HG02852 (cell line): ENCODE results near the gene CABCOCO1.
A peak's percentile ranks its signal among the peaks of the same experiment; 100 is the strongest.
"Not testable (repeated sequence)": the region's sequence is repeated elsewhere in the genome, so short reads cannot be mapped to it uniquely, and the experiment has no call there.

ENCODE experiments used
- ATAC-seq: cut with Tn5 transposase; IDR thresholded peaks from one replicate; pipeline ENCODE4 v1.9.1; 2021; ENCODE audit warnings: mild to moderate bottlenecking, moderate library complexity; ENCODE audit not compliant: unreplicated experiment

CABCOCO1 gene

GRCh38 chr10:61705022-61705613, 42.4 kb downstream of the CABCOCO1 start:
- ATAC-seq, result no peak

GRCh38 chr10:61708846-61709245, 46.1 kb downstream of the CABCOCO1 start:
- no peak for ATAC-seq

- not testable (repeated sequence) for ATAC-seq
Measured at GRCh38 chr10:61712105-61712504, 49.4 kb downstream of the CABCOCO1 start.

- ATAC-seq, result not testable (repeated sequence)
Measured at GRCh38 chr10:61719475-61719874, 56.7 kb downstream of the CABCOCO1 start.

- ATAC-seq, result no peak
Measured at GRCh38 chr10:61719906-61720305, 57.2 kb downstream of the CABCOCO1 start.

- no peak for ATAC-seq
Measured at GRCh38 chr10:61721431-61721830, 58.7 kb downstream of the CABCOCO1 start.

GRCh38 chr10:61725221-61725620, 62.5 kb downstream of the CABCOCO1 start:
- not testable (repeated sequence) for ATAC-seq

- no peak for ATAC-seq
Measured at GRCh38 chr10:61729596-61729995, 66.9 kb downstream of the CABCOCO1 start.

- ATAC-seq, result no peak
Measured at GRCh38 chr10:61730671-61731070, 67.9 kb downstream of the CABCOCO1 start.

GRCh38 chr10:61731638-61732037, 68.9 kb downstream of the CABCOCO1 start:
- no peak for ATAC-seq

- ATAC-seq, result no peak
Measured at GRCh38 chr10:61732629-61733278, 70.0 kb downstream of the CABCOCO1 start.

- ATAC-seq, result no peak
Measured at GRCh38 chr10:61733358-61733940, 70.7 kb downstream of the CABCOCO1 start.

GRCh38 chr10:61735882-61736281, 73.2 kb downstream of the CABCOCO1 start:
- no peak for ATAC-seq

GRCh38 chr10:61737455-61737854, 74.7 kb downstream of the CABCOCO1 start:
- not testable (repeated sequence) for ATAC-seq

GRCh38 chr10:61742812-61743211, 80.1 kb downstream of the CABCOCO1 start:
- ATAC-seq, result no peak

- no peak for ATAC-seq
Measured at GRCh38 chr10:61744469-61744868, 81.7 kb downstream of the CABCOCO1 start.

GRCh38 chr10:61746377-61746776, 83.6 kb downstream of the CABCOCO1 start:
- ATAC-seq, result no peak

- no peak for ATAC-seq
Measured at GRCh38 chr10:61747307-61747706, 84.6 kb downstream of the CABCOCO1 start.

- ATAC-seq, result no peak
Measured at GRCh38 chr10:61749291-61749690, 86.6 kb downstream of the CABCOCO1 start.

- ATAC-seq, result peak; percentile 89
Measured at GRCh38 chr10:61750943-61751471, 88.3 kb downstream of the CABCOCO1 start.

- no peak for ATAC-seq
Measured at GRCh38 chr10:61751599-61751998, 88.9 kb downstream of the CABCOCO1 start.
